ENCODE results near the gene NNAT. TPM values are rescaled to one million over a fixed set of nuclear protein-coding genes. Genes with fewer than 3 reads are reported as not detected.

The NNAT gene
- total RNA-seq, 1 experiment from 2014 or later: not detected

DNA sequence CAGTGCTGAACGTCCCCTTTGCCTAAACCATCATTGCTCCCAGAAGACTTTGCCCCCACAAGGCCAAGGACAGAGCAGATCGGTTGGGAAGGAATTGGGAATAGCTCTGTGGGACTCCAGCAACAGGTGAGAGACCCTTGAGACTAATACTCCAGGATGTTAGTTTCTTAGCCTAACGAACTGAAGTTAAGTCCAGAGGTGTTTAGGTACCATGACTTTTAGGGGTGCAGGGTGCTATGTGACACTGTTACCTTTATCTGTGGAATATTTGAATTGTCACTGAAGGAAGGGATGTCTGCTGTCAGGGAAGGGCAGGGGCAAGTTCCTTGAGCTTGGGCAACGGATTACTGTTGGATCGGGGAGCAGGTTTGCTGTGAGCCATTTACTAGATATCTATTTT is 4.8 kb downstream of the NNAT start:
- intact Hi-C loops (cut with micrococcal nuclease; ENCODE audit: unreplicated experiment): loop anchor here (2.0 to 5.0 kb wide), 3 partner anchors 119 to 181 kb away; no protein-coding TSS in a partner anchor
- H2AFZ ChIP-seq: no peak overlapping the region

DNA sequence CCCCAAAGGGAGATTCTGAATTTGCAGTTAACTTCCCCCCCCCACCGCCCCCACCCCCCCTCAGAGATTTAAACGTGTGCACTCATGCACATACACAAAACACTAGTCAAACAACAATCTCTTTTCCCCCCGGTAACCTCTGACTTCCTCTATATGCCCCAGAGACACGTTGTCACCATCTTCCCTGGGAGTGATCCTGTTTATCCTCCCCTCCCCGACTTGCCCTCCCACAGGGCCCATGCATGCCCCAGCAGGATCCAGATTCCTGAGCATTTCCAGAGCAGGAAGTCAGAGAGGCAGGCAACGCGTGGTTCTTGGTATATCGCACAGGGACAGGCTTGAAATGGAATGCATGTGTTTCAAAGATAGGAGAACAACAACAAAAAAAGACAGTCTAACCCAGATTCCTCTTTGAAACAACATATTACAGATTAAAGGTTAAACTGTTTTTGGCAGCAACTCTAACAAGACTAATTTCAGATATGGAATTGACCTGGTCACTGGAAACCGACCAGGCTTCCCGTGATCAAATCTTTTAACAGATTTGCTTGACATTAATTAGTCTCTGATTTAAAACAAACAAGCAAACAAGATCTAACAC is 5.3 kb downstream of the NNAT start:
- H2AFZ ChIP-seq: no peak overlapping the region
- peak; percentile 67 to 72 for DNase-seq
- TF ChIP-seq EZH2 (IDR thresholded peaks at IDR 0.05; ENCODE audit: low read depth): no peak
- TF ChIP-seq, protein P1, sequence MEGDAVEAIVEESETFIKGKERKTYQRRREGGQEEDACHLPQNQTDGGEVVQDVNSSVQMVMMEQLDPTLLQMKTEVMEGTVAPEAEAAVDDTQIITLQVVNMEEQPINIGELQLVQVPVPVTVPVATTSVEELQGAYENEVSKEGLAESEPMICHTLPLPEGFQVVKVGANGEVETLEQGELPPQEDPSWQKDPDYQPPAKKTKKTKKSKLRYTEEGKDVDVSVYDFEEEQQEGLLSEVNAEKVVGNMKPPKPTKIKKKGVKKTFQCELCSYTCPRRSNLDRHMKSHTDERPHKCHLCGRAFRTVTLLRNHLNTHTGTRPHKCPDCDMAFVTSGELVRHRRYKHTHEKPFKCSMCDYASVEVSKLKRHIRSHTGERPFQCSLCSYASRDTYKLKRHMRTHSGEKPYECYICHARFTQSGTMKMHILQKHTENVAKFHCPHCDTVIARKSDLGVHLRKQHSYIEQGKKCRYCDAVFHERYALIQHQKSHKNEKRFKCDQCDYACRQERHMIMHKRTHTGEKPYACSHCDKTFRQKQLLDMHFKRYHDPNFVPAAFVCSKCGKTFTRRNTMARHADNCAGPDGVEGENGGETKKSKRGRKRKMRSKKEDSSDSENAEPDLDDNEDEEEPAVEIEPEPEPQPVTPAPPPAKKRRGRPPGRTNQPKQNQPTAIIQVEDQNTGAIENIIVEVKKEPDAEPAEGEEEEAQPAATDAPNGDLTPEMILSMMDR (conservative IDR thresholded peaks at IDR 0.05): no peak
- peaks cover 36% of the 10 kb centered on the region for H4K20me1 ChIP-seq (ENCODE audit: insufficient read depth)
- H3K27ac ChIP-seq: peak overlapping the region; percentile 86
- no peaks in the 10 kb centered on the region for H3K36me3 ChIP-seq (ENCODE audit: low read depth)
- H3K27me3 ChIP-seq (ENCODE audit: insufficient read depth, low read depth): no peaks in the 10 kb centered on the region
- peaks cover 17% of the 10 kb centered on the region for H3F3A ChIP-seq (ENCODE audit: insufficient read depth, low read depth)
- H3K79me2 ChIP-seq (ENCODE audit: low read depth): peaks cover 65% of the 10 kb centered on the region
- H3K9me2 ChIP-seq (ENCODE audit: insufficient read depth): no peaks in the 10 kb centered on the region
- BruUV-seq (replicated peaks): no TSS peak
- CTCF ChIA-PET: interaction anchor here (0.8 kb wide), 1 partner anchor 324 kb away, joined by 3 read pairs; no protein-coding TSS in a partner anchor
- peaks cover 41% of the 10 kb centered on the region for H3K4me1 ChIP-seq (replicated peaks; ENCODE audit: insufficient read depth)
- intact Hi-C loops (cut with micrococcal nuclease; ENCODE audit: unreplicated experiment): loop anchor here (2.0 to 5.0 kb wide), 3 partner anchors 119 to 182 kb away; no protein-coding TSS in a partner anchor
- peak overlapping the region; percentile 84 for H3K4me2 ChIP-seq
- POLR2A ChIA-PET (ENCODE audit: unreplicated experiment): interaction anchor here (0.6 to 0.7 kb wide), 3 partner anchors 143 to 466 kb away, joined by 4 to 12 read pairs (median 6); no protein-coding TSS in a partner anchor
- H3K9me3 ChIP-seq (ENCODE audit: insufficient read depth, low read depth): no peaks in the 10 kb centered on the region
- H3K4me3 ChIP-seq: peak overlapping the region; percentile 88

More for the DNA sequence above, 4.8 kb downstream of the NNAT start:
- Histone ChIP-seq H3K9me2 (ENCODE audit: insufficient read depth) (no peaks in the 10 kb centered on the region), H3F3A (ENCODE audit: insufficient read depth, low read depth) (peaks cover 17% of the 10 kb centered on the region), H3K4me1 (replicated peaks; ENCODE audit: insufficient read depth) (peaks cover 41% of the 10 kb centered on the region), H4K20me1 (ENCODE audit: insufficient read depth) (peaks cover 40% of the 10 kb centered on the region), H3K9me3 (ENCODE audit: insufficient read depth, low read depth) (no peaks in the 10 kb centered on the region), H3K79me2 (ENCODE audit: low read depth) (peaks cover 70% of the 10 kb centered on the region), H3K4me2 (peak overlapping the region; percentile 84), H3K27me3 (ENCODE audit: insufficient read depth, low read depth) (no peaks in the 10 kb centered on the region), H3K36me3 (ENCODE audit: low read depth) (no peaks in the 10 kb centered on the region), H3K4me3 (peak overlapping the region; percentile 88; the same call in 1 of the 2 replicates), H3K27ac (0 out of 2 replicates have a peak overlapping the region, but pooled peaks have one; percentile 17)
- ChIA-PET CTCF (interaction anchor here (0.6 to 0.8 kb wide), 2 partner anchors 255 to 323 kb away, joined by 3 to 8 read pairs; no protein-coding TSS in a partner anchor), POLR2A (ENCODE audit: unreplicated experiment) (interaction anchor here (0.6 to 0.7 kb wide), 3 partner anchors 143 to 466 kb away, joined by 4 to 12 read pairs (median 6); no protein-coding TSS in a partner anchor)
- DNase-seq: no peak
- TF ChIP-seq, protein P1 (conservative IDR thresholded peaks at IDR 0.05): no peak
- TF ChIP-seq EZH2 (IDR thresholded peaks at IDR 0.05; ENCODE audit: low read depth): no peak
- no TSS peak for BruUV-seq (replicated peaks)

DNA sequence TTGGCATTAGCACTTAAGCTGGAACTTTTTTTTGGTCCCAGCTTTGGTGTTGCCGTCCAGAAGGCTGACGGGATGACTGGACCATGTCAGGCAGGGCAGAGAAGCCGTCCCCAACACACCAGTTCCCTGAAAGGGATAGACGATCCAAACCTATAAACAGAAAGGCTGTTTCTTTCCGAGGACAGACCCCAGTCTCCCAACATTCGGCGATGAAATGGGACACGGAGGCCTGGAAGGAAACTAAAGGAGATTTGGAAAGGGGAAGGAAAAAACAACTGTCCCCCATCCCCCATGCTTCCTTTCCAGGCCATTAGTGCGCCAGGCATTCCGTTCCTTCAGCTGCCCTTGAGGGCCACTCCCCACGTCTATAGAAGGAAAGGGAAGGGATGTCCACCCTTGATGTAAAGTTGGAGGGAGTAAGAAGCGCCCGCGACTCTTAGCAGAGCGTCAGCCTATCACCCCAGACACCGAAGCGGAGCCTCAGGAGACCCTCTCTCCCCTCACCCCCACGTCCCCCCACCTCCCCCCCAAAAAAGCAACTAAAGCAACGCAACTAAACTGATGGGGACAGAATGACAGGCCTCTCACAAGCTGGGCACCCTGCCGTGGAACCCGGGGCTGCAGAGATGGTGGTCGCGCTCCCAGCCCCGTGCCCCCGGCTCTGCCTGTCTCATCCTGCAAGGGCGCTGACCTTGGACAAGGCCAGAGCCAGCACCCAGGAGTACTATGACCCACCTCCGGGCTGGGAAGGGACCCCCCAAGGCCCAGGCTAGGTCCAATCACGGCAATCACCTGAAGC is 6.0 kb downstream of the NNAT start:
- Histone ChIP-seq H3K4me2 (peak overlapping the region; percentile 84), H3K27ac (peak overlapping the region; percentile 86), H3K79me2 (ENCODE audit: low read depth) (peaks cover 58% of the 10 kb centered on the region), H3K4me1 (replicated peaks; ENCODE audit: insufficient read depth) (peaks cover 41% of the 10 kb centered on the region), H3F3A (ENCODE audit: insufficient read depth, low read depth) (peaks cover 17% of the 10 kb centered on the region), H3K4me3 (peak overlapping the region; percentile 88), H4K20me1 (ENCODE audit: insufficient read depth) (peaks cover 30% of the 10 kb centered on the region), H3K36me3 (ENCODE audit: low read depth) (no peaks in the 10 kb centered on the region), H3K9me2 (ENCODE audit: insufficient read depth) (no peaks in the 10 kb centered on the region), H3K9me3 (ENCODE audit: insufficient read depth, low read depth) (no peaks in the 10 kb centered on the region), H2AFZ (peak overlapping the region; percentile 98), H3K27me3 (ENCODE audit: insufficient read depth, low read depth) (no peaks in the 10 kb centered on the region)
- TF ChIP-seq, protein P1 (conservative IDR thresholded peaks at IDR 0.05): no peak
- ChIA-PET POLR2A (ENCODE audit: unreplicated experiment) (no interaction called here), CTCF (interaction anchor here (0.7 kb wide), 1 partner anchor 11 kb away, joined by 4 read pairs; no protein-coding TSS in a partner anchor)
- DNase-seq: no peak
- intact Hi-C loops (cut with micrococcal nuclease; ENCODE audit: unreplicated experiment): loop anchor here (2.0 to 5.0 kb wide), 3 partner anchors 120 to 182 kb away; no protein-coding TSS in a partner anchor
- BruUV-seq (replicated peaks): TSS peak; percentile 75

Data from PC-9 (cell line).